Measurements from ENCODE around the gene SLC35A5. TPM values are rescaled to one million over a fixed set of nuclear protein-coding genes. Genes with fewer than 3 reads are reported as not detected.

The SLC35A5 gene
- total RNA-seq, 4 donors from 2014 or later, result 21.9 to 43.4 (median 41.9) TPM

GRCh38 chr3:112632596-112632995 lies 70.8 kb downstream of the SLC35A5 start:
- no peak for ATAC-seq (ENCODE audit: low FRiP score)
- no peak for DNase-seq (ENCODE audit: low spot score)
- TF ChIP-seq CTCF (IDR thresholded peaks at IDR 0.05), result no peak

DNA sequence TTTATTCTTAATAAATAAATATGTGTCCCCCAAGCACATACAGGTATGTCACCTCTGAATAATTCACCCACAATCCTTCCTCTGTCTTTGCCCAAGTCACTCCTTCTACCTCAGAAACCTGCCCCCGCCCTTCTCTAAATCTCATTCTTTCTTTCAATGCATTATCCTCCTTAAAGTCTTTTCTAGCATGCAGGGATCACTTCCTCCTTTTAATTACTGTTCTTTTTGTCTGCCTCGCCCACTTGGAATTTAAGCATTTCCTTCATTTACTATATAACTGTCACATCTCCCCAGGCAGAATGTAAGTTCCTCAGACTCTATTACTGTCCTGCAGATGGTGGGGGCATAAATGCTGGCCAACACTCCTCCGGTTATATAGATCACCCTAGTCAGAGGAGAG lies 71.3 kb downstream of the SLC35A5 start:
- ATAC-seq (ENCODE audit: low FRiP score), result no peak
- no peak for TF ChIP-seq CTCF (IDR thresholded peaks at IDR 0.05)
- DNase-seq (ENCODE audit: low spot score), result no peak

GRCh38 chr3:112633757-112634156 lies 71.9 kb downstream of the SLC35A5 start:
- no peak for TF ChIP-seq CTCF (IDR thresholded peaks at IDR 0.05)
- ATAC-seq (ENCODE audit: low FRiP score) (no peak), DNase-seq (ENCODE audit: low spot score) (no peak)

- no peak for DNase-seq (ENCODE audit: low spot score)
- no peak for TF ChIP-seq CTCF (IDR thresholded peaks at IDR 0.05)
- no peak for ATAC-seq (ENCODE audit: low FRiP score)
These were observed 73.1 kb downstream of the SLC35A5 start for GRCh38 chr3:112634786-112635541.

Other genes starting within 250 kb of the SLC35A5 start
- gene CD200, start 228.9 kb upstream of the SLC35A5 start, total RNA-seq, result 10 to 100 TPM in 3 of 4 donors, 1 to 10 TPM in 1; 4.6 to 59.1 (median 31.4) TPM
- 1 to 10 TPM in 2 of 4 donors, under 1 TPM in 2; 0.32 to 1.7 (median 0.73) TPM for gene BTLA, start 62.6 kb upstream of the SLC35A5 start, total RNA-seq
- 10 to 100 TPM; 59.1 to 80.5 (median 71.1) TPM for gene ATG3, start 83 bp upstream of the SLC35A5 start, total RNA-seq
- 100 to 1,000 TPM in 3 of 4 donors, 10 to 100 TPM in 1; 42.9 to 278 (median 225) TPM for gene CCDC80, start 79.1 kb downstream of the SLC35A5 start, total RNA-seq